Posterior vena cava (tissue), 2 donors: Measurements from ENCODE around the gene CDC42EP3. TPM values are rescaled to one million over a fixed set of nuclear protein-coding genes. Genes with fewer than 3 reads are reported as not detected.
A peak's percentile ranks its signal among the peaks of the same experiment; 100 is the strongest.

Experiments used
- DNase-seq: peaks from one replicate; pipeline ENCODE4 v3.0.0-alpha.2; 2020; ENCODE audit warnings: low spot score
- intact Hi-C, 2 donors: fragments of 100-400 bp; cut with DNase I; formaldehyde crosslinking; loops; one replicate each; pipeline versions ENCODE4 v1.14.1 to v1.14.2; 2022 to 2023
- total RNA-seq, 2 donors: library from RNA; stranded (reverse); fragmentation: NEBNext Ultra II Directional; extraction: Animal tissue kit (Norgen Biotek cat#: 25700); gene quantifications; one replicate each; pipeline ENCODE4 v1.2.1, GENCODE V29; 2021
- donor health status: DM: yes; HTN: yes; CAD: no.
- donor health status: DM: yes; HTN: yes; CAD: no.

Gene CDC42EP3
- total RNA-seq, 2 donors from 2014 or later = 74.5 to 95.3 TPM

DNA sequence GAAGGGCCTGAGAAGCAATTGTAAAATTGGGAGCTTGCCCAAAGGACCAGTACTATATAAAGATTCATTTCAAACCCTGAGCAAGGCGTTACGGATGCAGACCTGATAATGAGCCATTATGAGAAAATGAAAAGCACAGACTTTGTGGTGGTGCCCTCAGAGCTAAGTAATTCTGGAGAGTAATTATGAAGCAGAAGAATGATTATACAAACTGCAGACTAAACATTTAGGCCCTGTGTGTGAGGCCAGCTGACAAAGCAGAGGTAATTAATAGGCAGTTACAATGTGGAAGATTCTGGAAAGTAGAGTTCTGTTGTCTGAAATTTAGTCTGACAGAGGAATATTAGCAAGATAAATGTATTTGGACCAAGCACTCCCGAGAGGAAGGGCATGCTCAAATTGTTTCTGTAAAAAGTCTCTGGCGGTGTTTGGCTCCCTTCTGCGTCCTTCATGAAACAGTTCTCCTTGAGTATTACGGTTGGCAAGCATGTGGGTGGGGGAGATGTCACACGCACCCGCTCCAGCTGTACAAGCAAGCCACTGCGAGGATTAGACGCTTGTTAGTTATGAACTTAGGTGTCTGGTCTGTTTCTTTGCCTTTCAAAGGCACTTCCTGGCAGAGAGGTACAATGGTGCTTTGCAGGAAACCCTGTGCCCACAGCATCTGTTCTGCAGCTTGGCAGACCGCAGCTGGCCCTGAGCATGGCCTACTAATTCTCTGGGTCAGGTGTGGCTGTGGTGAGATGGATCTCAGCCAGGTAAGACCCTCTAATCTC lies 45.5 kb downstream of the CDC42EP3 start:
- no peak for DNase-seq
- intact Hi-C loops = no loop called here

DNA sequence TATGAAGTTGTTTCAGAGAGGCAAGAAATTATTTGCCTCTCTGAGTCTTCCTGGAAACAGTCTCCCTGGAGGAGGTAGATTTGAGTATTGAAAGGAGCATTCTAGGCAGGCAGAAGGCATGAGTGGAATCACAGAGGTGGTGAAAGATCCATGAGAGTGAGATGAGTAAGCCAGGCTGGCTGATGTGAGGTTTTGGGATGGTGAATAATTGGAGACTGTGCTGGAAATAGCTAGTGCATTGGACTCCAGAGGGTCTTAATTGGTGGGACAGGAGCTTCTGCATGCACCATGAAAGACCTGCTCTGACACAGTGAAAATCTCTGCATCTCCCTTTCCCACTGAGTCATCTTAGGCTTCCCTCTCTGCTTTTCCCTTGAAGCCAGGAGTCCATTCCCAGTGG lies 46.3 kb downstream of the CDC42EP3 start:
- intact Hi-C loops = no loop called here
- no peak for DNase-seq

DNA sequence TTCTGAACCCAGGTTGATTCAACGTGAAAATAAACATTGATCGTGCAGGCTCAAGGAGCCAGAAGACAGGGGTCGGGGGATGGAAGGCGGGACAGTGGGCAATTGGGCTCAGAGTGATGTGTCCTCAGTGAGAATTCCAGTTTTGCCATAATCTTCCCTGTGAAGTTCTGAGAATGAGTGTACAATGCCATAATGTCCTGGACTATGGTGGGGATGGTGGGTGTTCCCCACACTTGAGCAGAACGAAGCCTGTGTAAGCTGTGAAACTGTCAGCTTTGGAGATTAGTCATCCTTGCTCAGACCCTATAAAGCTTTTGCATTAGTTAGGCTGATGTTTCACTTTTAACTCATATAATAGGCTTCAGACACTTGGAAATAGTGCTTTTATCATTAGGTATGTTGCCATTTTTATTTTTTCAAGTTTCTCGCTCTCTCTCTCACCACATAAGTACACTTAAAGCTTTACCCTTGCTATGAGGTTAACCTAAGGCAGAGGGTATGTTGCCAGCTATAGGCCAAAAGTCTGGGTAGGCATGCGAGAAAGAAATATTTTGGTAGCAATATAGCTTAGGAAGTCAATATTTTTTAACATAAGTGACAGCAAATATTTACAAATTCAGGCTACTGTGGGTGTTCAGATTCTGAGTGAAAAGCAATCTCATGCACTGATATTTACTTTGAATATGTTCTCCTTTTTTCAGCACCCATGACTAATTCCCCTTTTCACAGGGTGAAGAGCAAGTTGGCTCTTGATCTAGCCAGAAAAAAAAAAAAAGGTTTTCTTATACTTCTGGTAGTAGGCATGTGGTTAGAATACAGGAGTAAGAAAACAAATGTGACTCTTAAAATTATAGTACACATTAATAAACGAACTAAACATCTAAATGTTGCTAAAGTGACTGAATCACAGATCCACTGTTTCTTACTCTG lies 47.2 kb downstream of the CDC42EP3 start:
- intact Hi-C loops = no loop called here
- no peak for DNase-seq

DNA sequence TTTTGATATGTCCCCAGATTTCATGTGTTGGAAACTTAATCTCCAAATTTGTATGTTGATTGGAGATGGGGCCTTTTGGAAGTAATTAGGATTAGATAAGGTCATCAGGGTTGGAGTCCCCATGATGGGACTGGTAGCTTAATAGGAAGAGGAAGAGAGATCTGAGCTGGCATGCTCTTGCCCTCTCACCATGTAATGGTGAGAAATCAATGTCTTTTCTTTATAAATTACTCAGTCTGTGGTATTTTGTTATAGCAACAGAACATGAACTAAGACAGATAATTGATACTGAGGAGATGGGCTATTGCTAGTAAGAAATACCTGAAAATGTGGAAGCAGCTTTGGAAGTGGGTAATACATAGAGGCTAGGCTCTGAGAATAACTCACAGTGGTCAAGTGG lies 48.0 kb downstream of the CDC42EP3 start:
- intact Hi-C loops = no loop called here
- DNase-seq = no peak

DNA sequence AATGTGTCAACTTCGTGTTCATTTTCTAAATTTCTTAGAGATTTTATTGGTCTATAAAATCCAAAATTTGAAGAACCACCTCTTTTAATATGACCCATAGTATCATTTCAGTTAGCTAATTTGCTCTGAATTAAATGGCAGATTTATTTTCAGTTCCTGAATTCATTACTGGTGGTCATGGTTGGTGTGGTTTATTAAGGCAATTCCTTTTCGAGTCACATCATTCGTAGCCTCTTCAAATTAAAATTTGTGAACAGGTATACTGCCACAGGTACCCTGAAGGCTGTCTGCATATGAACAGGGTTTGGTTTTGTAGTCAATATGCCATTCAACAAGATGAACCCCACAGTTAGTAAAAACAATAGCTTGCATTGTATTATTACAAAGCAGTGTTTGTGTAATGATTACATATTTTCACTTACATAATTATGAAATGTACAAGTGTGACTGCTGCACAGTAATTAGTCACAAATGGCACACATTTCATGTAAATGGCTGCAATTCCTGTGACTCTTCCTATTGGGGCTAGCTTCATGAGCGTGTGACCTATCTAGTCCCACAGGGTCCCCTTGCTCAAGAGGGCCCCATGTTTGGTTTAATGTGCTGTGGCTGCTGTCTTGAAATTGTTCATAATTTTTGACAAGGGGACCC lies 48.9 kb downstream of the CDC42EP3 start:
- intact Hi-C loops = no loop called here
- DNase-seq = no peak

DNA sequence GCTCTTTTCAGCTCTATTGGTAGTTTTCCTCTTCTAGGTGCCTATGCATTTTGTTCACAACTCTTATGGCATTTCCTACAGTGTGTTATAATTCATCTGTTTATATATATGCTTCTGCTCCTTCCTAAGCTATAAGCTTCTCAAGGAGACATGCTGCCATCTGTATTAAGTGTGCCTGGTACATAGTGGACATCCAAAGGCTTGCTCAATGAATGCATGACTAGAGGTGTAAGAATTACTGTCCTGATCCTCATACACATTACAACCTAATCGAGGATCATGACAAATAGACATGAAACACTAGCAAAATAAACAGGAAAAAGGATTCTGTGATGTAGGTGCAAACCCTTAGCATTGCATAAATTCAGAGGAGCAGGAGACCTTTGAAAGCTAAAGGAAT lies 50.2 kb downstream of the CDC42EP3 start:
- DNase-seq = no peak
- intact Hi-C loops = no loop called here

DNA sequence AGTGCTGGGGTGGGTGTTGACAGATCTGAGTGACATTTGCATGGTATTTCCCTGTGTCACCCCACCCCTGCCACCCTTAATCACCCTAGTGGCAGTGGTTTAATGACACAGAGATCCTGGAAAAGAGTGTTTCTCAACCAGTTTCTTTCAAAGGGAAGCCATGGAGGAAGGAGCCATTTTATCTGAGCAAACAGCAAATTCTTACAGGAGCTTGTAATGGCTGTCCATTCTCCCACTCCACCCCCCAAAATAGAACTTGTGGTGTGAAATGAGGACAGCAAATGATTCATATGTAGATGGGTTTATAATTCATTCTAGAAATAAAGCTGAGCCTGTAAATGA lies 51.5 kb downstream of the CDC42EP3 start:
- no peak for DNase-seq
- intact Hi-C loops = no loop called here

DNA sequence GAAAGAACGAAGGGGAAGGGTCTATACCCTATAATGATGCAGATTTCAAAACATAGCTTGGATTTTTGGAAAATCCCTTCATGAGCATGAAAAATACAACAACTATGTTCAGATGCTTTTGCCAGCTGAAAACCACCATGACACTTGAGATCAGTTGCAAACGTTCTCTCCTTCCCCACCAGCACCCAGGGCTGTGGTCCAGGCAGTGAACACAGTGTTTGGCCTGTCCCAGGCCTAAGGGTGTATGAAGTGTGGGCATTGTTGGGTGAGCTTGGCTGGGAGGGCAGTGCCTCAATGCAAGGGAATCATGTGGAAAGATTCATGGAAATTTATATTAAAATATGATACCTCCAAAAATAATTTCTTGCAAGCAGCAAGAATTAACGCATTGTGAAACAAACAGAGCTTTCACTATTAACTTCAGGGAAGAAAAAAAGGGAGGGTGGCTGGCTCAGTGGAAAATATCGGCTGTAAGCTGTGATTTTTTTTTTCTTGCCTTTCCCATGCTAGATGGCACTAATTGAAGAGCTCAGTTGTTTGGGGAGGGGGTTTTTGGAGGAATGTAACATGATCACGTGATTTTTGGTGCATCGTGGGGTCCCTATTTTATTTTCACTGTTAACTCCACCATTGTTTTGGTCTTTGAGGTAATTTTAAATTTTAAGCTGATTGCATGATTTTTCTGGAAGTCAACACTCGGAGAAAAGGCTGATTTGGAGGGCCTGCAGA lies 52.0 kb downstream of the CDC42EP3 start:
- no peak for DNase-seq
- intact Hi-C loops = no loop called here

DNA sequence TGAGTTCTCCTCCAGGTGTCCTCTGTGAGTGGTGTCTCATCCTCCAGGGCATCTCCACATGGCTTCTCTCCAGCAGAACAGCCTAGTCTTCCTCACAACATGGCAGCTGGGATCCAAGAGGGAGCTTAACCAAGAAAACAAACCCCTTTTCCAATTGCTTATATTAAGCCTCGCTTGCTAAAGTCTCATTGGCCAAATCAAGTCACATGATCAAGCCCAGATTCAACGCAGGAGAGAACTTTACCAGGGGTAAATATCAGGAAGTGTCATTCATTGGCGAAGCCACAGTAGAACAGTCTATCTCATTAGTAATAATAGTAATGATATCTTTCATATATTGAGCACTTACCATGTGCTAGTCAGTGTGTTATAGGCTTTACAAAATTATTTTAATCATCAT lies 53.1 kb downstream of the CDC42EP3 start:
- no peak for DNase-seq
- intact Hi-C loops = no loop called here

DNA sequence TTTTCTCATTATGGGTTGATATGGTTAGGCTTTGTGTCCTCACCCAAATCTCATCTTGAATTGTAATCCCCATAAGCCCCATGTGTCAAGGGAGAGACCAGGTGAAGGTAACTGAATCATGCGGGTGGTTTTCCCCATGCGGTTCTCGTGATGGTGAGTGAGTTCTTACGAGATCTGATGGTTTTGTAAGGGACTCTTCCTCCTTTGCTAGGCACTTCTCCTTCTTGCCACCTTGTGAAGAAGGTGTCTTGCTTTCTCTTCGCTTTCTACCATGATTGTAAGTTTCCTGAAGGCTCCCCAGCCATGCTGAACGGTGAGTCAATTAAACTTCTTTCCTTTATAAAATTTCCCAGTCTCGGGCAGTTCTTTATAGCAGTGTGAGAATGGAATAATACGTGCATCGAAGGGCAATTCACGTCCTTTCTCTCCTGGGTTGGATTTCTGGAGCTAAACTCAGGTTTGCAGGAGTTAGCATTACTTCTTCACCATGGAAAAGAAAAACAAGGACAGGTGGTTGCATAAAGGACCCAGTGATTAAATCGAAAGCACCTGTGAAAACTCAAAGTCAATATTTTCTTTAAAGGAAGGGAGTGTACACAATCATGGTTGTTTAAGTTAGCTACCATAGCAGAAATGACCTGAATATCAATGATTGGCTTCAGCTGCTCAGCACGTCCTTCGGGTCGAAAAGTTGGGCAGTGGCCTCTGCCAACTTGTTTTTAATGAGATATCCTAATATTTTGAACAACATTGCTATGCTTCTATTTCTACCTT lies 54.1 kb downstream of the CDC42EP3 start:
- intact Hi-C loops = no loop called here
- DNase-seq = no peak

DNA sequence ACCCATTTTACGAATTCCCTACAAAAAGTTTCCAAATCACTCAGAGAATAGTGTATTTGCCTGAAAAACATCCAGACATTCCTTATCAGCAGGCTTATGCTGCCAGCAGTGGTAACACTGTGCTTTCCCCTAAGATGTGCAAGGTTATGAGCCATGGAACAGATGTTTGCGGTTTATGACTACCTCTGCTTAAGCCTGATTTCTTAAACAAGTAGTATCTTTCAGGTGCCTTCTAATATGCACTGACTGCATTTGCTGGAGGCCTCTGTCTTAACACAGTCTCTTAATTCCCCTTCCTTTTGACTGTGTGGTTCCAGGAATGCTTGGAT lies 54.8 kb downstream of the CDC42EP3 start:
- DNase-seq = no peak
- intact Hi-C loops = no loop called here

DNA sequence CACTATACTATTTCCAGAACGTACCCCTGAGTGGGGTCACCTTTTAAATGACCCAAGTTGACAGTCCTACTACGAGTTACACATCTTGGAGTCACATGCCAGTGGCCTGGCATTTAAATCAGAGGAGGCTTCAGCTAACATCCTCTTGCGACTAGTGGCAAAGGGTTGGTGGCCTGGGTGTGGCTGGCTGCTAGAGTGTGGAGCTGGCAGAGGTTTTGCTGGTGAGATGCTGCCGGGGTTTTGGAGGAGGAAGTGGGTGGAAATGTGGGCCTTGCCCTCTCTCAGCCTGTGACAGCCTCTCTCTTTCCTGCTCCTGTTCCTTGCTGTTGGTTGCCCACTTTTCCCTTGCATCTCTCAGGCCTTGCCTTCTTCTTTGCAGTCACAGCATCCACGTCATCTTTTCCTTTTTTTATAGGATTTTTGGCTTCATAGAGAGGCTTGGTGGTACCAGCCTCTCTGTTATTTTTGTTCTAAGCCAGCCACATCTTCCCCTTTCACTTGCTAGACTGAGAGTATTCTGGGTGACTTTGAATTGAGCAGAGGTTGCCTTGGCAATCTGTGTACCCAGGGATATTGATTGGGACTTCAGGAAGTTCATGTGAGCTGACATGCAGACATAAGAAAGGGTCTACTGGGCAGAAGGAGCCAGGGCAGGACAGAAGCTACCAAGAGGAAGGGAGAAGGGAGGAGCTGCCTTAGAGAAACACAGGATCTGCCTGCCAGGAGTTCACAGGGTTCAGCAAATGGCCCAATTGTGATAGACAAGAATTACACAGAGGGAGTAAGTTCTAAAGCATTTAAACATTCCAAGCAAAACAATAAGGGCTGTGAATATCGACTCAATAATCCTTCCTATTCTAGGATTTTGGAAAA lies 55.4 kb downstream of the CDC42EP3 start:
- DNase-seq = peak; percentile 88
- intact Hi-C loops = no loop called here

DNA sequence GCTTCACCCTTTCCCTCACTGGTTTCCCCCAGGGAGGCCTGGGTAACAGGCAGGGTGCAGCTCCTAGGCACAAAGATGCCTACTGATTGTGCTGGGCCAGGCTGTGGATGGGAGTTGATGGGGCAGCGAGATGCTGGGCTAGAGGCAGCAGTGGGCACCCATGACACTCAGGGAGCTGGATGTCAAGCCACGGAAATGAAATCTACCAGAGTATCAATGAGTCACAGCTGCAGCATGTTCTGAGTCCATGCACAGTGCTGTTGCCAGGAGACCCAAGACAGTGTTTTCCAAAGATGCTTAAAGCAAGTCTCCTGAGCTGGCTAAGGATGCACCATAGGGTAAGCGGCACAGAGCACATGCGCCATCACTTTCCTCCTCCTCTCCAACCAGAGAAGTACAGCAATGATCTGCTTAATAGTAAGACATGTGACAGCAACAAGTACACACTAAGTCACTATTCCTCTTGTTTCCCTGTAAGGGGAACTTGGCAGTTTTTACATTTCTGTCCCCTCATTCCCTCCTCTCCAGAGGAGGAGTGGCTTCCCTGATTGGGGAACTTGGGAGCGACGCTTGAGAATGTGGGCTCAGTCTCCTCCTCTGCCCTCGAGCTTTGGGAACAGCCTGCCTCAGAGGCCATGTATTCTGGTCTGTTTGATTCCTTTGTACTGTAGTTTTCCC lies 57.2 kb downstream of the CDC42EP3 start:
- no peak for DNase-seq
- intact Hi-C loops = no loop called here

DNA sequence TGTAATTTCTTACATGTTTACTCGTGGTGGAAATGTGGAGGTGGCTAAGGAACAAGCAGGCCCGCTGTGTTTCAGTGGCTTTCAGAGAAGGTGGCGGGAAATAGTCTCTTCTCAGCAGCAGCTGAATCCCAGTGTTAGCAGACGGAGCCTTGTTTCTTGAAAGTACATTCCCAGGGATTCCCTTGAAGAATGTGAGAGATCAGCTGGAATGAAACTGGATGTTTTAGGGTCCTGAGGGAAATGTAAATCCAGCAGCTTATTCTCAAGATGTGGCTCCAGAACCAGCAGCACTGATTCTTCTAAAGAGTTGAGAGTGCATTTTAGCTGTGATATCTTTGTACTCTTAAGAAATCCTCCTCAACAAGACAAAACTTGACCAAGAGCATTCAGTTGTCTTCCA lies 59.1 kb downstream of the CDC42EP3 start:
- intact Hi-C loops = no loop called here
- no peak for DNase-seq

DNA sequence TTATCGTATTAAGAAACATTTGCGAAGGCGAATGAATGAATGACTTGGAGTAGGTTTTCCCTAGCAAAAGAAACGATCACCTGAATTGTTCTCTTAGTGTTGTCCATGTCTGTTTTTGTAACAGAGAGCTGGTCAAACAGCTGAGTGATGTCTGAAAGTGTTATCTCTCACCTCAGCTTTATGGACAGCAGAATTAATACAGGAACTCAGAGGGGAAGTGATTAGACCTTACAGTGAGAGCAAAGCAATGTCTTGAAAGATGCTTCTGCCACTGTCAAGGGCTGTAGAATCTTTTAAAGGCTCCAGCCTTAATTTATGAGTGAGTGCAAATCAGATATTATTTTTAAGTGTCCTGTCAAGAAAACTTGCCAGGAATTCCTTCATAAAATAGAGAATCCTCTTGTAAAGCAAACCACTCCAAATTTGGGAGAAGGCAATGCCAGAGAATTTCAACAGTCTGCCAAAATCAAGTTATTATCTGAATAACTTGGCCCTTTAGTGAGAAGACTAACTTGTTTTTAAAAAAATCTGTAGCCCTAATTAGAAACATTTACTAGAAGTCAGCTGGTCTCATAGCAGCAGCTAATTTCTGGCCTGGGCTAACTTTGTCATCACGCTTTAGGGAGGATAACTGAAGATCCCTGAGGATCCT lies 60.7 kb downstream of the CDC42EP3 start:
- intact Hi-C loops = no loop called here
- no peak for DNase-seq

DNA sequence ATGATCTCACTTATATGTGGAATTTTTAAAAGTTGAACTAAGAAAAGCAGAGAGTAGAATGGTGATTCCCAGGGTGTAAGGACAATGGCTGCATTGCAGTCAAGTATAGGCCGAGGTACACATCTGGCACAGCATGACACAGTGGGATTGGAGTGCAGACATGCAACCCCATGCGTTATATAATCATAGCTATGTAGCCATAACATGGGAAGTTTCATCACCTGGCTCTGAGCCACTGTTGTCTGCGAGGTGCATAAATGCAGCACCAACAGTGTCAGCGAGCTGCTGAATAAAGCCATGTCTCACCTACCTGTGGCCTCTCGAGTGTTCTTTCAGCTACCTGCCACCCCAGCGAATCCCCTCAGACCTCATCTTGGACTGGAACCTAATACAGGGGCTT lies 61.7 kb downstream of the CDC42EP3 start:
- intact Hi-C loops = no loop called here
- no peak for DNase-seq

DNA sequence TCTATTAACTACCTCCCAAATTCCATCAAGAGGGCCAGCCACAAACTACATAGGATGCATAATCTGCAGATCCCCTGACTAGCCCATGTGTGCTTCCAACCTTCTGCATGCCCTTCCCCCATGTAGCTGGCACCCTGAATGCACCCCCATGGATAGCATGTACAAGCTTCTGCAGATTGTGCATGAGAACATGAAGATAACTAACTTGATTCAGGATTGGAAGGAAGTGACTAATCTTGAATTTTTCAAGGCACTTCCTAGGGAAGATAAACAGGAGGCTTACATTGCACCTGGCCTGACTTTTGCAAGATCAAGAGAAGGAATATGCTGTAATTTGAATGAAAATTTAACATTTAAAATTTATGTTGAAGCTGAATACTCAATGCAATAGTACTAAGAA lies 66.7 kb downstream of the CDC42EP3 start:
- intact Hi-C loops = no loop called here
- DNase-seq = no peak
